Motor neuron (in vitro differentiated cells): ENCODE data around the gene BMPR2. TPM values are rescaled to one million over a fixed set of nuclear protein-coding genes. Genes with fewer than 3 reads are reported as not detected.
"Not testable (repeated sequence)": the region's sequence is repeated elsewhere in the genome, so short reads cannot be mapped to it uniquely, and the experiment has no call there.

Experiments used
- ATAC-seq, 8 experiments: fragments of 200-7000 bp; cut with Tn5 transposase; replicated peaks in 6 of 8; 2 replicates each; pipeline ENCODE4 v1.8.0; 2021; ENCODE audit warnings: mild to moderate bottlenecking in 8 of 8, moderate library complexity in 8 of 8
- H3K27ac ChIP-seq, 2 donors: fragments of 250-450 bp; sonication (Bioruptor Pico); 2 replicates each; pipeline ENCODE4 v1.9.0; 2021; ENCODE audit warnings: antibody characterized with exemption in 2 of 2, mild to moderate bottlenecking in 2 of 2, moderate library complexity in 1 of 2
- H3K4me1 ChIP-seq, 2 donors: fragments of 250-450 bp; sonication (Bioruptor Pico); replicated peaks in 1 of 2; 2 replicates each; pipeline ENCODE4 v1.6.1; 2021; ENCODE audit warnings: antibody characterized with exemption in 2 of 2, mild to moderate bottlenecking in 2 of 2, moderate library complexity in 1 of 2
- H3K4me3 ChIP-seq, 5 donors: fragments of 250-450 bp; sonication (Bioruptor Pico); 2 replicates each; pipeline ENCODE4 v1.9.0; 2021; ENCODE audit warnings: antibody characterized with exemption in 5 of 5, mild to moderate bottlenecking in 5 of 5, moderate library complexity in 4 of 5
- WGBS, 10 experiments: fragments of 450-650 bp; shearing (Covaris generic); methylation state at CpG; one replicate each; pipeline ENCODE4 v1.0.0; 2022; 5-methylcytosine and 5-hydroxymethylcytosine counted together
- in situ Hi-C, 9 experiments: fragments of 400-800 bp; cut with MboI; loops; one replicate each; pipeline ENCODE4 v1.15.0; 2021; ENCODE audit warnings: low sequenced_read_pairs in 9 of 9, low pct_unique_long_range_greater_than_20kb in 2 of 9; ENCODE audit not compliant: unreplicated experiment in 9 of 9
- total RNA-seq, 8 experiments: library from RNA; unstranded; fragments of 300-600 nt; gene quantifications; 2 replicates each; pipeline versions ENCODE4 v1.2.3 to v1.2.4, GENCODE V29; 2022

Gene BMPR2
- total RNA-seq = 10 to 100 TPM; 15.7 to 44.1 (median 20.3) TPM

- 0 to 1% (median 0%) methylated on average over 2 to 14 of the region's 70 CpGs; no CpG with 5 or more reads in 4 of the 10 experiments for WGBS, 10 experiments
- peaks cover 7 to 13% of the 10 kb centered on the region in 2 donors for H3K4me1 ChIP-seq
- ATAC-seq = peak; percentile 65 to 88 (median 85)
- H3K4me3 ChIP-seq = peak within 1 kb of the TSS; percentile 70 to 92 (median 83)
- H3K27ac ChIP-seq = peak within 1 kb of the TSS; percentile 92 to 97
- in situ Hi-C loops = no loop called here
These were observed at the start of gene BMPR2 for GRCh38 chr2:202375609-202376408. Gene BMPR2 (plus strand): TSS chr2:202376327. CDS start chr2:202377475, 1,148 bp downstream.

GRCh38 chr2:202327858-202328257 is 48.3 kb upstream of the BMPR2 start:
- WGBS, 10 experiments = 33 to 100% (median 83%) methylated on average over 1 of the region's 1 CpG; no CpG with 5 or more reads in 3 of the 10 experiments
- Histone ChIP-seq H3K27ac (no peak overlapping the region), H3K4me3 (no peak overlapping the region), H3K4me1 (peaks cover 0 to 2% of the 10 kb centered on the region in 2 donors)
- in situ Hi-C loops = no loop called here
- peak in 5 of 8 experiments; percentile 70 to 84 (median 78) for ATAC-seq

DNA sequence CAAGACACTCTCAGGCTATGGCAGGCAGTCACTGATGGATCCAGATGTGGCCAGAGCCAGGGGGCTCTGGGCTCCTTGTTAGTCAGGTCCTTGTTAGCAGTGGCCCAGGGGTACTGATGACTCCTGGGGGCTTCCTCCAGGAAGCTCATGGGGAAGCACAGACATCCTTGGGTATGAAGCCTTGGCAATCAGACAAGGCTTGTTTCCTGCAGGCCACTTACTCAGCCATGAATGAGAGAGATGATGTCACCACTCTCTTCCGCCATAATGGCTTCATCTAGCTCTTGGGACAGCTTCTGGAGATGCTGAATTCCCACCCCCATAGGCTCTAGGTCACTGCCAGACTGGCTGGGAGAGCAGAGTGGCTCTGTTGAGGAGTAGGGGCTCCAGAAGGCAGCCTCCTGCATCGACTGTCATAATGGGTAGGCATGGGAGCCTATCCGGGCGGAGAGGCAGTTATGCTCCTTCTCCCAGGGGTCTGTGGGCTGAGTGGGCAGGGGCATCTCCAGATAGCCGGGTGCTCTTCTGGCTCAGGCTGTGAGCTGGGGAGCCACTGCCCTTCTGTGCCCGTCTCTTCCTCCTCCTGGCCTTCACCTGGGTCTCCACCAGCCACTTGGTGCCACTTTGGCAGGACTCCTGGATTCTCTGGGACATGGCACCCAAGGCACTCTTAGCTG is 40.2 kb upstream of the BMPR2 start:
- 60 to 100% (median 91%) methylated on average over 1 to 2 of the region's 6 CpGs; no CpG with 5 or more reads in 6 of the 10 experiments for WGBS, 10 experiments
- Histone ChIP-seq H3K27ac (no peak overlapping the region), H3K4me1 (no peaks in the 10 kb centered on the region), H3K4me3 (no peak overlapping the region)
- in situ Hi-C loops = no loop called here
- ATAC-seq = no peak

DNA sequence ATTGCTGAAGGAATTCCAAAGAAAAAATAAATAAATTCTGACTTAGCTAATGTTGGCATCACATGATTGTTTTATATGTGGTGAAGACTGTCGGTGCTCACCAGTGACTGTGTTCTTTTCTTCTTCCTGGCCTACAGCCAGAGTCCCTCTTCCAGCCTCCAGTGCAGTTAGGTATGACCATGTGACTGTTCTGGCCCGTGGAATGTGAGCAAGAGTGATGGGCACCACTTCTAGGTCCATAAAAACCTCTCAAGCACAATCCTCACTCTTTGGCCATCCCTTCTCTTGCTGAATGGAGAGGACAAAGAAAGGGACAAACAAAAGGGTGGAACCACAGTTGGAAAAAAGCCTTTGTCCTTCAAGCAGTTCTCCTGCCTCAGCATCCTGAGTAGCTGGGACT is 39.0 kb upstream of the BMPR2 start:
- Histone ChIP-seq H3K4me3 (no peak overlapping the region), H3K27ac (no peak overlapping the region), H3K4me1 (no peaks in the 10 kb centered on the region)
- ATAC-seq = peak in 4 of 8 experiments; percentile 19 to 73 (median 48)
- in situ Hi-C loops = no loop called here
- 0 to 80% (median 38%) methylated on average over 1 to 2 of the region's 2 CpGs; no CpG with 5 or more reads in 3 of the 10 experiments for WGBS, 10 experiments

DNA sequence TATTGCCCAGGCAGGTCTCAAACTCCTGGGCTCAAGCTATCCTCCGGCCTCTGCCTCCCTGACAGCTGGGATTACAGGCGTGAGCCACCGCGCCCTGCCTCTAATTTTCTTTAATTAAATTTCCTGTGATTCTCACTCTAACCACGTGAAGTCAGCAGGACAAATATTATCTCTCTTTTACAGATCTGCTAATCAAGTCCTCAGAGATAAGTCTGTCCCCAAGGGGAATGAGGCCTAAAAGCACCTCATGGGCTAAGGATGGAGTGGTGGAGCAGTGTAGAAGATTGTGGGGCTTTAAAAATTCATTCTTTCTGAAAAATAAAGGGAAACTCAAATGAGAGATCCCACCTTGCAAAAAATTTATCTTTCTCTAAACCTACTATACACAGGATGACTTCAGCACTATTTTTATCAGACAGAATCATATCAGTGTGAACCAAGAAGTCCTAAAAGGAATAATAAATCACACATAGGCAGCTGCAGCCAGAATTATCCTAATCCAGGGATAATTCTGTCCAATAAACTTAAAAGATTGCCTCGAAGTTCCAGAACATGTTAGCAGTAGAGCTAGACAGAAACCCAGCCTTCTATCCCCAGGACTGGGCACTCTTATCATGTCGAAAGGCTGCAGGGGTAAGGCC is 38.3 kb upstream of the BMPR2 start:
- ATAC-seq = no peak
- H3K4me1 ChIP-seq = no peaks in the 10 kb centered on the region
- 61 to 100% (median 94%) methylated on average over 1 to 7 of the region's 7 CpGs; no CpG with 5 or more reads in 1 of the 10 experiments for WGBS, 10 experiments
- H3K4me3 ChIP-seq = no peak overlapping the region
- no peak overlapping the region for H3K27ac ChIP-seq
- in situ Hi-C loops = no loop called here

- peak in 3 of 8 experiments; percentile 54 to 87 (median 68) for ATAC-seq
- H3K4me1 ChIP-seq = no peaks in the 10 kb centered on the region
- H3K4me3 ChIP-seq = no peak overlapping the region
- H3K27ac ChIP-seq = no peak overlapping the region
- in situ Hi-C loops = no loop called here
- 43 to 85% (median 55%) methylated on average over 1 to 3 of the region's 3 CpGs; no CpG with 5 or more reads in 3 of the 10 experiments for WGBS, 10 experiments
These were observed 36.9 kb upstream of the BMPR2 start for GRCh38 chr2:202339071-202339870.

- in situ Hi-C loops = no loop called here
- no peak overlapping the region for H3K4me3 ChIP-seq
- no peak overlapping the region for H3K27ac ChIP-seq
- 25 to 100% (median 38%) methylated on average over 1 of the region's 1 CpG; no CpG with 5 or more reads in 1 of the 10 experiments for WGBS, 10 experiments
- H3K4me1 ChIP-seq = no peaks in the 10 kb centered on the region
- no peak for ATAC-seq
These were observed 31.9 kb upstream of the BMPR2 start for GRCh38 chr2:202344178-202344577.

- Histone ChIP-seq H3K4me1 (no peaks in the 10 kb centered on the region), H3K27ac (no peak overlapping the region), H3K4me3 (no peak overlapping the region)
- WGBS, 10 experiments = 78 to 93% (median 88%) methylated on average over 6 to 7 of the region's 7 CpGs; no CpG with 5 or more reads in 1 of the 10 experiments
- no peak for ATAC-seq
- in situ Hi-C loops = no loop called here
These were observed 29.9 kb upstream of the BMPR2 start for GRCh38 chr2:202346180-202346579.

GRCh38 chr2:202353430-202353829 is 22.7 kb upstream of the BMPR2 start:
- WGBS, 10 experiments = 72 to 100% (median 88%) methylated on average over 1 to 2 of the region's 2 CpGs; no CpG with 5 or more reads in 2 of the 10 experiments
- H3K27ac ChIP-seq = no peak overlapping the region
- no peak for ATAC-seq
- in situ Hi-C loops = no loop called here
- no peak overlapping the region for H3K4me3 ChIP-seq
- no peaks in the 10 kb centered on the region for H3K4me1 ChIP-seq

DNA sequence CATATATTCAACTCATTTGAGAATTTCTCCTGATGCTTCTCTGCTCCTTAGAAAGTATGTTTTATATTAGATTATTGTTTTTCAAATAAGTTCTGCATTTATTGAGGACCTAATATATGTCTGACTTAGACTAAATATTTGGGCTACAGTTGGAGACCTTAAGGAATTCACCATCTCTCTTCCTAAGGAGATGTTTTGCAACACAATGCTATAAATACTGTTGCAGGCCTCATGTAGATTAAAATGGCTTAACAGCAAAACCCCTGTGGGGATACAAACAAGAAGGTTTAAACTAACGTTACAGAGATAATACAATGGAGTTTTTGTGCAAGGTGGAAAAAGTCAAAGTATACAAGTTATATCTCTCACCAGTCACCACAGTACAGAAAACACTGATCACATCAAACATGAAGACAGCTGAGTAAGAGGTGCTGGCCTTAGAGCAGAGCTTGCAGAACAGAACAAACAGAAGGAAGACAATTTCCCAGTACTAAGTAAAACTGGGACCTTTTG is 20.1 kb upstream of the BMPR2 start:
- Histone ChIP-seq H3K4me3 (no peak overlapping the region), H3K4me1 (no peaks in the 10 kb centered on the region), H3K27ac (no peak overlapping the region)
- 0 to 67% (median 27%) methylated on average over 1 of the region's 1 CpG; no CpG with 5 or more reads in 3 of the 10 experiments for WGBS, 10 experiments
- in situ Hi-C loops = no loop called here
- ATAC-seq = no peak

- in situ Hi-C loops, H3K4me1 ChIP-seq, H3K27ac ChIP-seq, ATAC-seq, H3K4me3 ChIP-seq: not testable (repeated sequence)
- 60 to 100% (median 93%) methylated on average over 2 to 6 of the region's 8 CpGs; no CpG with 5 or more reads in 4 of the 10 experiments for WGBS, 10 experiments
These were observed 17.2 kb upstream of the BMPR2 start for GRCh38 chr2:202358924-202359323.

- in situ Hi-C loops = no loop called here
- no peak overlapping the region for H3K27ac ChIP-seq
- 59 to 100% (median 88%) methylated on average over 1 to 2 of the region's 2 CpGs; no CpG with 5 or more reads in 2 of the 10 experiments for WGBS, 10 experiments
- no peaks in the 10 kb centered on the region for H3K4me1 ChIP-seq
- no peak for ATAC-seq
- no peak overlapping the region for H3K4me3 ChIP-seq
These were observed 15.5 kb upstream of the BMPR2 start for GRCh38 chr2:202360646-202361045.
